GM19372 (cell line): ENCODE measurements around the gene MYRF.

ENCODE experiments used
- ATAC-seq: cut with Tn5 transposase; IDR thresholded peaks from one replicate; pipeline ENCODE4 v1.9.1; 2021; ENCODE audit warnings: mild to moderate bottlenecking, low read depth, moderate library complexity; ENCODE audit not compliant: unreplicated experiment

Gene MYRF

GRCh38 chr11:61773809-61774208, 21.4 kb downstream of the MYRF start:
- ATAC-seq = no peak

GRCh38 chr11:61774411-61774810, 22.0 kb downstream of the MYRF start:
- no peak for ATAC-seq

- ATAC-seq = no peak
Measured at GRCh38 chr11:61775106-61775505, 22.7 kb downstream of the MYRF start.

GRCh38 chr11:61775606-61776554, 23.4 kb downstream of the MYRF start:
- no peak for ATAC-seq

DNA sequence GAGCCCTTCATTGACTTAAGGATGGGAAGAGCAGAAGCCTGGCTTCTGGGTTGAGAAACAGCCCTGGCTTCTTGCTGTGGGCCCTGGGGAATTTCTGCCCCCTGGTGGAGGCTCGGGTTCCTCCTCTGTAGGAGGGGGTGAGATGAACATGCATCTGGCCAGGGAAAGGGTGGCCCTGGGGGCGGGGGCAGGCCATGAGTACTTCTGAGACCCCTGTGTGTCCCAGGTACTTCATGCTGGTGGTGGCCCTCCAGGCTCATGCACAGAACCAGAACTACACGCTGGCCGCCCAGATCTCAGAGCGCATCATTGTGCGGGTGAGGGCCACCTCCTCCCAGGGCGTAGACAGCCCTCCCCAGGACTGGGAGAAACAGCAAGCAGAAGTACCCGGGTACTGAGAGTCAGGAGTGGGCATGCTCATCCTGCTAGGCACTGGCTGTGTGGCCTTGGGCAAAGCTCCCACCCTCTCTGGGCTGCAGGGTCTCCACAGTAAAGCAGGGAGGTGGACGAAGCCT, 24.2 kb downstream of the MYRF start:
- ATAC-seq = no peak

DNA sequence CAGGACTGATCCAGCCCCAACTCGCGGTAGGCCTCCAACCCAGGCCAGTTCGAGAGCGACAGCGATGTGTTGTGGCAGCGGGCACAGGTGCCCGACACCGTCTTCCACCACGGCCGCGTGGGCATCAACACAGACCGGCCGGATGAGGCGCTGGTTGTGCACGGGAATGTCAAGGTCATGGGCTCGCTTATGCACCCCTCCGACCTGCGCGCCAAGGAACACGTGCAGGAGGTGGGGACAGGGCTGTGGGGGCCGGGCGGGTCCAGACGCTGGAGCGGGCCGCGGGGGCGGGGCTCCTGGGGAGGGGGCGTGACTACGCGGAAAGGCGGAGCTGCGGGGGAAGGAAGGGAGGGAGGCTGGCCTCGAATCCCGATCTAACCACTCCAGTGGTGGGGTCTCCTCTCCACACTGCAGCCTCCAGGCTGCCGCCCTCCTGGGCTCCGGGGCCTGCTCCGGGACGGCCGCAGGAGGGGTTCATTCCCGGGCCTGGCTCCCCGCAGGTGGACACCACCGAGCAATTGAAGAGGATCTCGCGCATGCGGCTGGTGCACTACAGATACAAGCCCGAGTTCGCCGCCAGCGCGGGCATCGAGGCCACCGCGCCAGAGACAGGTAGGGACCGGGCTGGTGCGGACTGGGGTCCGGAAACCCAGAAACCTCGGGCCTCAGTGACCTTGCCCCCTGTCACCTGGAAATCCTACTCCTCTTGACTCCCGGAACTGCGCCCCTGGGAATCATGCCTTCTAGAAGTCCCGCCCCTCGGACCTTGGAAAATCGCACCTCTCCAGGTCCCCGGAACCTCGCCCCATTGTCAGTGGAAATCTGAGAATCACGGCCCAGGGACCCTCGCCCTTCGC, 25.0 kb downstream of the MYRF start:
- no peak for ATAC-seq

DNA sequence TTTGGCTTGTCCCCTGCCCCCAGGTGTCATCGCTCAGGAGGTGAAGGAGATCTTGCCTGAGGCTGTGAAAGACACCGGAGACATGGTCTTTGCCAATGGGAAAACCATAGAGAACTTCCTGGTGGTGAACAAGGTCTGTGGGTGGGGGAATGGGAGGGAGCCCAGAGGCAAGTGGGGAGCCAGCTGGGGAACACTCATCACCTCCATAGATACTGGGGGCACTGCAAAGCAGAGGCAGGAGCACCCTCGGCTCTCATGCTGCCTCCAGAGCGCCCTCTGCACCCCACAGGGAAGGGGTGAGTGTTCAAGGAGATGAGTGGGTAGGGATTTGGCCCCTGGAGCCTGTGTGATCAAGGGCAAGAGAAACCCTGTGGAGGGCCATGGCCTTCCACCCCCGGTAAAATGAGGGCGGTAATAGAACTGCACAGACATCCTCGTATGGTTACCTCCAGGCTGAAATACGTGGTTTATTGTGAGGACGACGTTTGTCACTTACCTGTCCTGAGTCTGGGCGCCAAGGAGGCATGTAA, 26.0 kb downstream of the MYRF start:
- no peak for ATAC-seq

DNA sequence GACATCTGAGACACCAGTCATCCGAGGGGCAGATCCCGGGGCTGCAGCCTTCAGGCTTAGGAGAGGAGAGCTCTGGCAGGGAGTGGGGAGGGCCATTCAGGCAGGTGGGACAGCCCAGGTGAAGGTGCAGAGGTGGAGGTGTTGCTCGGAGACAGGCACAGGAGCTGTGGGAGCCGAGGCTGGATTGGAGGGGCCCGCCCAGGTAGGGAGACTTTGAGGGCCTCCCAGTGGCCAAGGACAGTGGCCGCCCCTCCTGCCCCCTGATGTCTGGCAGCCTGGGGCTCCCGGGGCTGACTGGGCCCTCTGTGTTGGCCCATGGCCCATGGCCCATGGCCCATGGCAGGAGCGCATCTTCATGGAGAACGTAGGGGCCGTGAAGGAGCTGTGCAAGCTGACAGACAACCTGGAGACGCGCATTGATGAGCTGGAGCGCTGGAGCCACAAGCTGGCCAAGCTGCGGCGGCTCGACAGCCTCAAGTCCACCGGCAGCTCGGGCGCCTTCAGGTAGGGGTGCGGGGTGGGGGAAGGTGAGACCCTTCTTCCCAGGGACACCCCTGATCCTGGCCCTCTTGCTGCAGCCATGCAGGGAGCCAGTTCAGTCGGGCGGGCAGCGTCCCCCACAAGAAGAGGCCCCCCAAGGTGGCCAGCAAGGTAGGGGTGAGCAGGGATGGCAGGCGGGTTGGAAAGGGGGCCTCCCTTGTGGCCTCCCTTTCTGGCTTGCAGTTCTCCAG, 26.6 kb downstream of the MYRF start:
- no peak for ATAC-seq

- no peak for ATAC-seq
Measured at GRCh38 chr11:61779666-61780525, 27.5 kb downstream of the MYRF start.

DNA sequence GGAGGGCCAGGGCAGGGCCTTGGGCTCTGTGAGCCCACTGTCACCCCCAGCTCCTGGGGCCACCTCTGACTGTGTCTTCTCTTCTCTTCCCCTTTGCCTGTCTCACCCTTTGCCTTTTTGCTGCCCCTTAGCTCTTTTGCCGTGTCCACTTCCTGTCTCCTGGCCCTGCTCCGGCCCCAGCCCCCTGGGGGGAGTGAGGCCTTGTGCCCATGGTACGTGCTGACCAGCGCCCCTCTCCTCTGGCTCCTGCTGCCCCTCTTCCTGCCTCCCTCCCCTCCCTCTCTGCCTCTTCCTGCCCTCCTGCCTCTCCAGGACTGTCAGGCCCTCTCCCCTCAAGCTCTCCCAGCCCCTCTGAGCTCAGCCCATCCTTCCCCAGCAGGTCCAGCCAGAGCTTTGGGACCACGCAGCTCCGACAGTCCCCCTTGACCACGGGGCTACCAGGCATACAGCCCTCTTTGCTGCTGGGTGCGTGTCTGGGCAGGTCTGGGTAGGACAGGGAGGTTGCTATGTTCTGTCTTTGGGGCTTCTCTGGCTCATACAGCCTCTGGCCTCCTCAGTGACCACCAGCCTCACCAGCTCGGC, 28.2 kb downstream of the MYRF start:
- no peak for ATAC-seq

- ATAC-seq = no peak
Measured at GRCh38 chr11:61781585-61781984, 29.1 kb downstream of the MYRF start.

- no peak for ATAC-seq
Measured at GRCh38 chr11:61782299-61782698, 29.9 kb downstream of the MYRF start.

DNA sequence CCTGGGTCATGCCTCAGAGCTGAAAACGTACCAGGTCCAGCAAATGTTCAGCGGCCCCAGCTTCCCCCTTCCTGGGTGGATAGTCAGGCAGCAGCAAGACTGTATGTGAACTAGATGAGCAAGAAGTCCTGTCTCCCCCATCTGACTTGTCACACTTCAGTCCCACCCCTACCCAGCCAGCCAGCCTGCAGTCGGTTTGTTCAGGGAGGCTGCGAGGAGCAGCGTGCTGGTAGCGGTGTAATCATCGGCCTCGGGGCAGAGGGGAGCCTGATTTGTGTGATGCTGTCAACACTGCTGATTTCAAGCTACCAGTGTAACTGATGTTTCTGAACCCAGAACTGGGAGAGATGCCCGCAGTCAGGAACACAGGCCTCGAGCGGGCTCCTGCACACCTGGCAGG, 30.4 kb downstream of the MYRF start:
- no peak for ATAC-seq

GRCh38 chr11:61783717-61784505, 31.5 kb downstream of the MYRF start:
- ATAC-seq = no peak

DNA sequence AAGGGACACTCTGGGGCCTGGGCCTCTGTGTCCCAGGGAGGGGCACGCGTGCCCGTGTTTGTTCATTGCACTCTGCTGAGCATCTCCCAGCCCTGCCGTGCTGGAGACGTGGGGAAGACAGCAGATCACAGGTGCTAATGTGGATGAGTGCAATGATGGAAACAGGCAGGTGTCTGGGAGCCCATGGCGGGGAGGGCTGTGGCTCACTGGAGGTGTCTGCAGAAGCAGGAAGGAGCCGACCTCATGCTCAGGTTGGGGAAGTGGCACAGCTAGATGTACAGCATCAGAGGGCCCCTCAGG, 32.0 kb downstream of the MYRF start:
- ATAC-seq = no peak

GRCh38 chr11:61785837-61786402, 33.5 kb downstream of the MYRF start:
- no peak for ATAC-seq

DNA sequence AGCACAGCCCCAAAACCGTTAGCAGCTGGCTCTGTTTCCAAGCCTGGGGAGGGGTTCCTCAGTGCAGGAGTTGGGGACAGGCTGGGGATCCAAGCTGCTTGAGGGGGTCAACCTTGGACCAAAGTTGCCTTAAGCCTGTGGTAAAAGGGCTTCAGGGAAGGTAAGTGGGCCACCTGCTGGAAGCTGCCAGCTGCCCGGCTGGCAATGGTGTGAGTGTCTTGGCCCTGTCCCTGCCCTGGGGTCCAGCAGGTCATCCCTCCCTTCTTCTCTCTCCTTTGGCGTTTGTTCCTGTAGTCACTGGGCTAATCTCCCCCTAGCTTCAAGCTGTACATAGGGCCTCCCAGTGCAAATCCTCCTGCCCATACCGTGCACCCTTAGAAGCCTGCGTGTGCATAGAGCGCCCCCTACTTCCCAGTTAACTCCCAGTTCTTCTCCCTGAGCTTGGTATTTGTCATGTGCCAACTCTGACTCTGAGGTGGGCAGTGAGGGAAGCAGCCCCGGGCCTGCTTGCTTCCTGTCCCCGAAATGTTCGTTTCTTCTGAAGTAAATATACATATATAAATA, 35.6 kb downstream of the MYRF start:
- ATAC-seq = no peak
